Caco-2 (cell line): ENCODE results near the gene PDE10A. TPM values are rescaled to one million over a fixed set of nuclear protein-coding genes. Genes with fewer than 3 reads are reported as not detected.

ENCODE experiments used
- BruUV-seq: library from RNA; stranded (reverse); fragments of 400-500 nt; replicated peaks from 2 replicates; lab custom pipeline; 2021; lab: Mats Ljungman, UMichigan
- CTCF ChIA-PET: fragments of 300-600 bp; sonication (Branson Sonifier 250); formaldehyde crosslinking; loops from one replicate; lab custom pipeline; 2022; ENCODE audit warnings: antibody characterized with exemption; lab: Charles Lee
- POLR2A ChIA-PET: fragments of 300-600 bp; sonication (Branson Sonifier 250); formaldehyde crosslinking; loops from one replicate; lab custom pipeline; 2022; ENCODE audit warnings: antibody characterized with exemption; lab: Charles Lee
- DNase-seq, 2 experiments: peaks; one replicate each; pipeline versions ENCODE4 v3.0.0 to v3.0.0-alpha.2; 2020 to 2022
- H3K27me3 ChIP-seq: replicated peaks from 2 replicates; pipeline ENCODE4 v1.6.0; 2011; ENCODE audit warnings: low read length; ENCODE audit not compliant: control insufficient read depth, insufficient read depth
- H3K36me3 ChIP-seq: 2 replicates; pipeline ENCODE4 v1.5.1; 2011; ENCODE audit warnings: low read length; ENCODE audit not compliant: control insufficient read depth, insufficient read depth
- H3K4me1 ChIP-seq: fragments of 250-450 bp; sonication (Bioruptor Pico); 2 replicates; pipeline ENCODE4 v1.5.1; 2020; ENCODE audit warnings: mild to moderate bottlenecking
- H3K4me3 ChIP-seq: 2 replicates; pipeline ENCODE4 v1.5.1; 2011; ENCODE audit warnings: low read depth, mild to moderate bottlenecking, control low read depth, low read length
- H3K9me3 ChIP-seq: fragments of 250-450 bp; sonication (Bioruptor Pico); 2 replicates; pipeline ENCODE4 v1.5.1; 2020; ENCODE audit warnings: mild to moderate bottlenecking, moderate library complexity
- H3K27ac Mint-ChIP-seq: one replicate; pipeline ENCODE4 v1.8.0; 2022; ENCODE audit warnings: mixed read lengths; ENCODE audit not compliant: unreplicated experiment
- H3K27me3 Mint-ChIP-seq: one replicate; pipeline ENCODE4 v1.8.0; 2022; ENCODE audit warnings: mixed read lengths; ENCODE audit not compliant: insufficient read depth, unreplicated experiment
- H3K36me3 Mint-ChIP-seq: one replicate; pipeline ENCODE4 v1.8.0; 2022; ENCODE audit warnings: mild to moderate bottlenecking, mixed read lengths; ENCODE audit not compliant: insufficient read depth, unreplicated experiment
- H3K4me1 Mint-ChIP-seq: one replicate; pipeline ENCODE4 v1.8.0; 2022; ENCODE audit warnings: low read depth, mixed read lengths; ENCODE audit not compliant: unreplicated experiment
- H3K4me3 Mint-ChIP-seq: one replicate; pipeline ENCODE4 v1.8.0; 2022; ENCODE audit warnings: mild to moderate bottlenecking, moderate library complexity, mixed read lengths; ENCODE audit not compliant: unreplicated experiment
- H3K9me3 Mint-ChIP-seq: one replicate; pipeline ENCODE4 v1.8.0; 2022; ENCODE audit warnings: mixed read lengths; ENCODE audit not compliant: unreplicated experiment
- intact Hi-C: fragments of 100-400 bp; cut with micrococcal nuclease; formaldehyde crosslinking; loops from one replicate; pipeline ENCODE4 v1.10.0; 2022; ENCODE audit not compliant: unreplicated experiment
- total RNA-seq: library from RNA; stranded (reverse); gene quantifications from 2 replicates; pipeline ENCODE4 v1.2.3, GENCODE V29; 2022
- TF ChIP-seq, protein P1 (sequence below), 2 experiments: fragments of 200-600 bp in 1 of 2; IDR thresholded peaks; 1 replicate in 1 of 2; 2 replicates in 1 of 2; pipeline versions ENCODE4 v1.5.1 to v1.8.0; 2011 to 2022; ENCODE audit warnings: antibody characterized with exemption in 1 of 2, control low read depth in 1 of 2, inconsistent platforms in 1 of 2, low read depth in 1 of 2, low read length in 1 of 2, mild to moderate bottlenecking in 1 of 2, moderate library complexity in 1 of 2; ENCODE audit not compliant: insufficient read depth in 1 of 2, severe bottlenecking in 1 of 2, unreplicated experiment in 1 of 2

The PDE10A gene
- total RNA-seq, 1 experiment from 2014 or later, result 3.4 TPM

GRCh38 chr6:165685302-165685701 lies 22.3 kb upstream of the PDE10A start:
- intact Hi-C loops, result no loop called here
- Mint-ChIP-seq H3K4me1 (peaks cover 7% of the 10 kb centered on the region), H3K27ac (no peak overlapping the region), H3K27me3 (no peaks in the 10 kb centered on the region), H3K4me3 (no peak overlapping the region), H3K36me3 (no peaks in the 10 kb centered on the region), H3K9me3 (no peaks in the 10 kb centered on the region)
- H3K9me3 ChIP-seq, result no peaks in the 10 kb centered on the region
- POLR2A ChIA-PET, result no interaction called here
- no TSS peak for BruUV-seq
- CTCF ChIA-PET, result no interaction called here
- DNase-seq, result no peak
- TF ChIP-seq, protein P1, sequence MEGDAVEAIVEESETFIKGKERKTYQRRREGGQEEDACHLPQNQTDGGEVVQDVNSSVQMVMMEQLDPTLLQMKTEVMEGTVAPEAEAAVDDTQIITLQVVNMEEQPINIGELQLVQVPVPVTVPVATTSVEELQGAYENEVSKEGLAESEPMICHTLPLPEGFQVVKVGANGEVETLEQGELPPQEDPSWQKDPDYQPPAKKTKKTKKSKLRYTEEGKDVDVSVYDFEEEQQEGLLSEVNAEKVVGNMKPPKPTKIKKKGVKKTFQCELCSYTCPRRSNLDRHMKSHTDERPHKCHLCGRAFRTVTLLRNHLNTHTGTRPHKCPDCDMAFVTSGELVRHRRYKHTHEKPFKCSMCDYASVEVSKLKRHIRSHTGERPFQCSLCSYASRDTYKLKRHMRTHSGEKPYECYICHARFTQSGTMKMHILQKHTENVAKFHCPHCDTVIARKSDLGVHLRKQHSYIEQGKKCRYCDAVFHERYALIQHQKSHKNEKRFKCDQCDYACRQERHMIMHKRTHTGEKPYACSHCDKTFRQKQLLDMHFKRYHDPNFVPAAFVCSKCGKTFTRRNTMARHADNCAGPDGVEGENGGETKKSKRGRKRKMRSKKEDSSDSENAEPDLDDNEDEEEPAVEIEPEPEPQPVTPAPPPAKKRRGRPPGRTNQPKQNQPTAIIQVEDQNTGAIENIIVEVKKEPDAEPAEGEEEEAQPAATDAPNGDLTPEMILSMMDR (IDR thresholded peaks at IDR 0.05; ENCODE audit: insufficient read depth in 1 of 2, low read depth in 1 of 2, low read length in 1 of 2, severe bottlenecking in 1 of 2, unreplicated experiment in 1 of 2), result no peak
- H3K27me3 ChIP-seq, result no peaks in the 10 kb centered on the region
- H3K4me3 ChIP-seq, result no peak overlapping the region
- H3K4me1 ChIP-seq, result no peaks in the 10 kb centered on the region
- H3K36me3 ChIP-seq, result no peaks in the 10 kb centered on the region

DNA sequence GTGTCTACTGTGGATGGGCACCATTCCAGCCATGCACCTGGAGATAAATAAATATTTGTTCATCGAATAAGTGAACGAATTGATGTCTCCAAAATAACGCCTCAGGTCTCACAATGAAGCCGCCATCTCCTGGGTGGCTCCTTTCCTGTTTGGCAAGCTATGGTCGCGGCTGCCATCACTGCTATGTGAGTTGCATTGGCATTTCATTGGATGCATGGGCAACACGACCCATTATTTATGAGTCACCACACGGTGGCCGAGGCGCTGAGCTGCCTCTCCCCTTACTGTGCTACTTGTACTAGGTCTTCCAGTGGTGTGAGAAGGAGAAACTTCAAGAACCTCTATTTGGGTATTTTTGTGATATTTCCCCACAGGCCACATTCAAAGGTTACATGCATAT lies 21.3 kb upstream of the PDE10A start:
- no peak overlapping the region for H3K27ac Mint-ChIP-seq
- DNase-seq, result no peak
- no peaks in the 10 kb centered on the region for H3K36me3 ChIP-seq
- H3K27me3 Mint-ChIP-seq, result no peaks in the 10 kb centered on the region
- TF ChIP-seq, protein P1 (IDR thresholded peaks at IDR 0.05; ENCODE audit: insufficient read depth in 1 of 2, low read depth in 1 of 2, low read length in 1 of 2, severe bottlenecking in 1 of 2, unreplicated experiment in 1 of 2), result no peak
- H3K9me3 Mint-ChIP-seq, result no peaks in the 10 kb centered on the region
- CTCF ChIA-PET, result no interaction called here
- no peak overlapping the region for H3K4me3 Mint-ChIP-seq
- no peaks in the 10 kb centered on the region for H3K4me1 ChIP-seq
- H3K4me3 ChIP-seq, result no peak overlapping the region
- peaks cover 7% of the 10 kb centered on the region for H3K4me1 Mint-ChIP-seq
- POLR2A ChIA-PET, result no interaction called here
- no peaks in the 10 kb centered on the region for H3K27me3 ChIP-seq
- no peaks in the 10 kb centered on the region for H3K36me3 Mint-ChIP-seq
- no TSS peak for BruUV-seq
- intact Hi-C loops, result no loop called here
- H3K9me3 ChIP-seq, result no peaks in the 10 kb centered on the region

DNA sequence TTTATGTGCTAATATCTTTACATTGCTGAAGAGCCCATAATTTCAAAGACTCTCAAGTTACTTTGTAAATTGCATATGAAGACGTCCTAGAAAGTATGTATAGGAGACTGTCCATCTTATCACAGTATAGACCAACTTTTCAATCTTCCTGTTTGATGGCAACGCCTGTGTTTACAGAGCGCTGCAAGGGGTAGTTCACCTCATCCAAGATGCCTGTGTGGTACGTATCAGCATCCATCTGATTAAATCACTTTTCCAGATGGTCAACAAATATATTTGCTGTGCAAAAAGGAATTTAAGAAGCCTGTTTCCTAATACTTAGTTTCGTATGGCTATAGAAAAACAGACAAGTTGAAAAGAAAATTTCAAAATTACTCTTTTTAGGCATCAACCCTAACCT lies 17.9 kb upstream of the PDE10A start:
- CTCF ChIA-PET, result no interaction called here
- BruUV-seq, result no TSS peak

More for the DNA sequence above, 17.9 kb upstream of the PDE10A start:
- Mint-ChIP-seq H3K36me3 (no peaks in the 10 kb centered on the region), H3K9me3 (no peaks in the 10 kb centered on the region), H3K4me3 (no peak overlapping the region), H3K27me3 (no peaks in the 10 kb centered on the region), H3K27ac (no peak overlapping the region), H3K4me1 (peaks cover 7% of the 10 kb centered on the region)
- Histone ChIP-seq H3K36me3 (no peaks in the 10 kb centered on the region), H3K27me3 (no peaks in the 10 kb centered on the region), H3K9me3 (no peaks in the 10 kb centered on the region), H3K4me3 (no peak overlapping the region), H3K4me1 (no peaks in the 10 kb centered on the region)
- TF ChIP-seq, protein P1 (IDR thresholded peaks at IDR 0.05; ENCODE audit: insufficient read depth in 1 of 2, low read depth in 1 of 2, low read length in 1 of 2, severe bottlenecking in 1 of 2, unreplicated experiment in 1 of 2), result no peak
- POLR2A ChIA-PET, result no interaction called here
- intact Hi-C loops, result no loop called here
- no peak for DNase-seq
